ENCODE data around the gene KNTC1.

GRCh38 chr12:122646517-122647217 is 119.6 kb downstream of the KNTC1 start:
- TF ChIP-seq, protein P1, sequence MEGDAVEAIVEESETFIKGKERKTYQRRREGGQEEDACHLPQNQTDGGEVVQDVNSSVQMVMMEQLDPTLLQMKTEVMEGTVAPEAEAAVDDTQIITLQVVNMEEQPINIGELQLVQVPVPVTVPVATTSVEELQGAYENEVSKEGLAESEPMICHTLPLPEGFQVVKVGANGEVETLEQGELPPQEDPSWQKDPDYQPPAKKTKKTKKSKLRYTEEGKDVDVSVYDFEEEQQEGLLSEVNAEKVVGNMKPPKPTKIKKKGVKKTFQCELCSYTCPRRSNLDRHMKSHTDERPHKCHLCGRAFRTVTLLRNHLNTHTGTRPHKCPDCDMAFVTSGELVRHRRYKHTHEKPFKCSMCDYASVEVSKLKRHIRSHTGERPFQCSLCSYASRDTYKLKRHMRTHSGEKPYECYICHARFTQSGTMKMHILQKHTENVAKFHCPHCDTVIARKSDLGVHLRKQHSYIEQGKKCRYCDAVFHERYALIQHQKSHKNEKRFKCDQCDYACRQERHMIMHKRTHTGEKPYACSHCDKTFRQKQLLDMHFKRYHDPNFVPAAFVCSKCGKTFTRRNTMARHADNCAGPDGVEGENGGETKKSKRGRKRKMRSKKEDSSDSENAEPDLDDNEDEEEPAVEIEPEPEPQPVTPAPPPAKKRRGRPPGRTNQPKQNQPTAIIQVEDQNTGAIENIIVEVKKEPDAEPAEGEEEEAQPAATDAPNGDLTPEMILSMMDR (IDR thresholded peaks at IDR 0.05), result no peak
- TF ChIP-seq EP300 (IDR thresholded peaks at IDR 0.05; ENCODE audit: low read depth) (no peak), POLR2A (IDR thresholded peaks at IDR 0.05) (no peak), POLR2AphosphoS5 (IDR thresholded peaks at IDR 0.05) (no peak)

All from transverse colon (tissue), 4 donors.